GM23248 (cell line): ENCODE results near the gene LFNG. TPM values are rescaled to one million over a fixed set of nuclear protein-coding genes. Genes with fewer than 3 reads are reported as not detected.

Source experiments
- DNase-seq: peaks from one replicate; pipeline ENCODE4 v3.0.0-alpha.2; 2015
- H2AFZ ChIP-seq: fragments of 200-600 bp; sonication (generic); 2 replicates; pipeline ENCODE4 v1.6.1; 2016; ENCODE audit warnings: antibody characterized with exemption
- H3F3A ChIP-seq: fragments of 200-600 bp; sonication (generic); 2 replicates; pipeline ENCODE4 v1.6.1; 2016; ENCODE audit warnings: mild to moderate bottlenecking, antibody characterized with exemption, mixed run types; ENCODE audit not compliant: insufficient read depth
- H3K27ac ChIP-seq: fragments of 200-600 bp; sonication (generic); 2 replicates; pipeline ENCODE4 v1.5.1; 2016; ENCODE audit warnings: mild to moderate bottlenecking
- H3K27me3 ChIP-seq: fragments of 200-600 bp; sonication (generic); replicated peaks from 2 replicates; pipeline ENCODE4 v1.6.1; 2016; ENCODE audit warnings: mild to moderate bottlenecking; ENCODE audit not compliant: insufficient read depth
- H3K36me3 ChIP-seq: fragments of 200-600 bp; sonication (generic); 2 replicates; pipeline ENCODE4 v1.6.1; 2016; ENCODE audit warnings: low read depth, mild to moderate bottlenecking
- H3K4me1 ChIP-seq: fragments of 200-600 bp; sonication (generic); 2 replicates; pipeline ENCODE4 v1.6.1; 2016; ENCODE audit warnings: mild to moderate bottlenecking; ENCODE audit not compliant: insufficient read depth
- H3K4me2 ChIP-seq: fragments of 200-600 bp; sonication (generic); one replicate; pipeline ENCODE4 v1.6.1; 2016; ENCODE audit warnings: mild to moderate bottlenecking; ENCODE audit not compliant: unreplicated experiment
- H3K4me3 ChIP-seq: fragments of 200-600 bp; sonication (generic); 2 replicates; pipeline ENCODE4 v1.5.1; 2016; ENCODE audit warnings: mild to moderate bottlenecking
- H3K79me2 ChIP-seq: fragments of 200-600 bp; sonication (generic); 2 replicates; pipeline ENCODE4 v1.6.1; 2016; ENCODE audit warnings: mild to moderate bottlenecking; ENCODE audit not compliant: insufficient read depth
- H3K9ac ChIP-seq: fragments of 200-600 bp; sonication (generic); 2 replicates; pipeline ENCODE4 v1.6.1; 2016; ENCODE audit warnings: mild to moderate bottlenecking
- H3K9me2 ChIP-seq: fragments of 200-600 bp; sonication (generic); 2 replicates; pipeline ENCODE4 v1.6.1; 2016; ENCODE audit warnings: mixed run types, mild to moderate bottlenecking, moderate library complexity; ENCODE audit not compliant: insufficient read depth
- H3K9me3 ChIP-seq: fragments of 200-600 bp; sonication (generic); one replicate; pipeline ENCODE4 v1.6.1; 2017; ENCODE audit warnings: low read depth
- H4K20me1 ChIP-seq: fragments of 200-600 bp; sonication (generic); 2 replicates; pipeline ENCODE4 v1.6.0; 2016; ENCODE audit not compliant: insufficient read depth
- EZH2 ChIP-seq: fragments of 200-600 bp; sonication (generic); IDR thresholded peaks from 2 replicates; pipeline ENCODE4 v1.6.1; 2018; ENCODE audit warnings: antibody characterized with exemption, mild to moderate bottlenecking; ENCODE audit not compliant: insufficient read depth, poor library complexity, severe bottlenecking
- EZH2phosphoT487 ChIP-seq: fragments of 200-600 bp; sonication (generic); IDR thresholded peaks from 2 replicates; pipeline ENCODE4 v1.6.1; 2018; ENCODE audit warnings: antibody characterized with exemption, moderate library complexity, mild to moderate bottlenecking, low read depth; ENCODE audit not compliant: insufficient read depth
- WGBS, 2 experiments: methylation state at CpG; one replicate each; pipeline ENCODE4 v1.1.6; 2015 to 2017; ENCODE audit warnings: low lambda C conversion rate in 2 of 2, low coverage in 1 of 2; ENCODE audit errors: missing lambda C conversion rate in 2 of 2; 5-methylcytosine and 5-hydroxymethylcytosine counted together
- in situ Hi-C: fragments of 300-500 bp; cut with MboI; formaldehyde crosslinking; loops from 2 replicates; pipeline ENCODE4 v1.15.0; 2020
- polyA plus RNA-seq: library from polyadenylated mRNA; unstranded; fragments of >200 nt; fragmentation: Nextera tagmentation; extraction: Ambion mirVana; gene quantifications from 2 replicates; pipeline ENCODE4 v1.2.1, GENCODE V29; 2016
- total RNA-seq: library from RNA; depleted of rRNA; stranded (reverse); fragments of >200 nt; shearing (Covaris generic); gene quantifications from 2 replicates; pipeline ENCODE4 v1.2.3, GENCODE V29; 2014

Gene LFNG
- total and polyA plus RNA-seq, 2 experiments from 2014 or later: 0.18 to 3.6 TPM

DNA sequence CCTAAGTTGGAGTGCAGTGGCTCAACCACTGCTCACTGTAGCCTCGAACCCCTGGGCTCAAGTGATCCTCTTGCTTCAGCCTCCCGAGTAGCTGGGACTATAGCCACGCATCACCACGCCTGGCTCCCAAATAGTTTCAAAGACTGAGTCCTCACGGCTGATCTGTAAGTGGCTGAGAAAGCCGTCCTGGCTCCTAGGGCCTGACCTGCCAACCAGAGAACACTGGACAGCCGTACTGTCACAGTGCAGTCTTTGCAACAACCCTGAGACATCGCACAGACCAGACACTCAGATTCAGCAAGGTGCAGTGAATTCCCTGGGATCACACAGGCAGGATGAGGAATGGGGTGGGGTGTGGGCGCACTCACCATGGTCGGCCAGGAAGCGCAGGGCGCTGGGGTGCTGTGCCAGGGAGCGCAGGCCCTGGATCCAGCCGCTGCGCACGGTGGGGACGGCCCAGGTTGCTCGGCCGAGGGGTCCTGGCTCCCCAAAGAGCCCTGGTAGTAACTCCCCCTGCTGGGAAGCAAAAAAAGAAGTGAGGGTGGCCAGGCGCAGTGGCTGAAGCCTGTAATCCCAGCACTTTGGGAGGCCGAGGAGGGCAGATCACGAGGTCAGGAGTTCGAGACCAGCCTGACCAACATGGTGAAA lies 25.1 kb downstream of the LFNG start:
- Histone ChIP-seq H3K9me3 (no peaks in the 10 kb centered on the region), H2AFZ (no peak overlapping the region), H3K9me2 (no peaks in the 10 kb centered on the region), H3K4me2 (no peak overlapping the region), H3K79me2 (no peaks in the 10 kb centered on the region; the same call in 1 of the 2 replicates), H3K36me3 (no peaks in the 10 kb centered on the region; the same call in 1 of the 2 replicates), H3K4me3 (no peak overlapping the region), H3K27ac (no peak overlapping the region), H3K9ac (no peak overlapping the region), H3K27me3 (no peaks in the 10 kb centered on the region), H3K4me1 (no peaks in the 10 kb centered on the region), H4K20me1 (no peaks in the 10 kb centered on the region), H3F3A (no peaks in the 10 kb centered on the region)
- TF ChIP-seq EZH2: no peak
- TF ChIP-seq EZH2phosphoT487: no peak
- in situ Hi-C loops: no loop called here
- no peak for DNase-seq
- WGBS, 2 experiments: 97 to 98% methylated on average over 20 to 23 of the region's 23 CpGs

DNA sequence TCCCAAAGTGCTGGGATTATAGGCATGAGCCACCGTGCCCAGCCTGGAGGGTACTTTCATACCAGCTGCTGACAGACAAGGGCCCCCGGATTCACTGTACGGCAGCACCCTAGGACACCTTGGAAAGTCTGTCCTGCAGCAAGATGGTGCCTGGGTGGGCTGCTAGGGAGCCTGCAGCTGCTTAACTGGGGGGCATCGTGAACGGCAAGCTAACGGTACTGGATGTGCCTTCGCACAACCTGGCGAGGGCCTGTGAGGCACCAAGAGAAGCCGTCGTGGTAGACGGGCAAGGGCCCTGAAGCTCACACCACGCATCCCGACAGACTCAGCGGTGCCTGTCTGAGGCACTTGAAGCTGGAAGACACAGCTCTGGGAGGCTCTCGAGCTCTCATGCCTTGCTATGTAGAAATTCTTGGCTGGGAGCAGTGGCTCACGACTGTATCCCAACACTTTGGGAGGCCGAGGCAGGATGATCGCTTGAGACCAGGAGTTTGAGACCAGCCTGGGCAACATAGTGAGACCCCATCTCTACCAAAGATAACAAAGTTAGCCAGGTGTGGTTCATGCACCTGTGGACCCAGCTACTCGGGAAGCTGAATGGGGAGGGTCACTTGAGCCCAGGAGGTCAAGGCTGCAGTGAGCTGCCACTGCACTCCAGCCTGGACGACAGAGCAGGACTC lies 26.3 kb downstream of the LFNG start:
- Histone ChIP-seq H2AFZ (no peak overlapping the region), H3K27me3 (no peaks in the 10 kb centered on the region), H3K9ac (no peak overlapping the region), H3F3A (no peaks in the 10 kb centered on the region), H3K4me3 (no peak overlapping the region), H3K79me2 (no peaks in the 10 kb centered on the region; the same call in 1 of the 2 replicates), H4K20me1 (no peaks in the 10 kb centered on the region), H3K9me2 (no peaks in the 10 kb centered on the region), H3K4me2 (no peak overlapping the region), H3K4me1 (no peaks in the 10 kb centered on the region), H3K36me3 (no peaks in the 10 kb centered on the region; the same call in 1 of the 2 replicates), H3K27ac (no peak overlapping the region), H3K9me3 (no peaks in the 10 kb centered on the region)
- in situ Hi-C loops: no loop called here
- DNase-seq: no peak
- WGBS, 2 experiments: 95% methylated on average over 20 of the region's 20 CpGs
- TF ChIP-seq EZH2 (no peak), EZH2phosphoT487 (no peak)

DNA sequence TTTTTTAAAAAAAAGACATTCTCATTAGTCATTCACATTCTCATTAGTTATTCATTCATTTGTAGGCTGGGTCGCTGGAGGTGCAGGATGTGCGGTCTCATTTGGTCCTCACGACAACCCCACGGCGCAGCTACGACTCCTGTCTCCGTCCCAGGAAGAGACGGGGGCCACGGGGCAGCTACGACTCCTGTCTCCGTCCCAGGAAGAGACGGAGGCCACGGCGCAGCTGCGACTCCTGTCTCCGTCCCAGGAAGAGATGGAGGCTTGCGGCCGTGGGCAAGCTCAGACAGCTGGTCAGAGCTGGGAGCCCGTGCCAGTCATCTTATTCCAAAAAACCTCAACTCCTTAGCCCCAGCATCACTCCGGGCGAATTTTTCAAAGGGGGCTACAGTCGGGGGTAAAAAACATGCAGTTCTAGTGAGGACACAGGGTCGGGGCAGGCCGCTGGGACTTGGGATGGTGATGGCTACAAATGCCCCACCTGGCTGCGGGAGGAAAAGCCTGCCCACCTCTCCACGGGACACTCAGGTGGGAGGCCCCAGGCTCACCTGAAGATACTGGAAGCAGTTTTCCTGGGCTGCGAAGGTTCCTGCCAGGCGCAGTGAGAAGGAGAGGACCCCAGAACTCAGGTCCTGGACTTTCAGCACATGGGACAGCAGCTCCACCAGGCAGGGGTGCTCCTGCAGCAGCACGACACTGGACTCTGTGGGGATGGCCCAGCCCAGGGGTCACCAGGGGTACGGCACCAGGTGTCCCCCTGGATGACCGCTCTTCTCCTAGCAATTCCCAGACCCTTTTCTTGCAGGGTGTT lies 27.4 kb downstream of the LFNG start:
- H3K36me3 ChIP-seq: peaks cover 5% of the 10 kb centered on the region
- no peak for DNase-seq
- no peak overlapping the region for H3K9ac ChIP-seq
- H3K27me3 ChIP-seq: no peaks in the 10 kb centered on the region
- no peaks in the 10 kb centered on the region for H3K4me1 ChIP-seq
- H3K79me2 ChIP-seq: peaks cover 6% of the 10 kb centered on the region; the same call in 1 of the 2 replicates
- H3K9me3 ChIP-seq: no peaks in the 10 kb centered on the region
- no peaks in the 10 kb centered on the region for H3F3A ChIP-seq
- no peaks in the 10 kb centered on the region for H4K20me1 ChIP-seq
- no peak overlapping the region for H3K4me3 ChIP-seq
- no peak overlapping the region for H2AFZ ChIP-seq
- in situ Hi-C loops: no loop called here
- H3K9me2 ChIP-seq: no peaks in the 10 kb centered on the region
- TF ChIP-seq EZH2 (no peak), EZH2phosphoT487 (no peak)
- no peak overlapping the region for H3K27ac ChIP-seq
- no peak overlapping the region for H3K4me2 ChIP-seq
- 93 to 96% methylated on average over 30 to 31 of the region's 31 CpGs for WGBS, 2 experiments

DNA sequence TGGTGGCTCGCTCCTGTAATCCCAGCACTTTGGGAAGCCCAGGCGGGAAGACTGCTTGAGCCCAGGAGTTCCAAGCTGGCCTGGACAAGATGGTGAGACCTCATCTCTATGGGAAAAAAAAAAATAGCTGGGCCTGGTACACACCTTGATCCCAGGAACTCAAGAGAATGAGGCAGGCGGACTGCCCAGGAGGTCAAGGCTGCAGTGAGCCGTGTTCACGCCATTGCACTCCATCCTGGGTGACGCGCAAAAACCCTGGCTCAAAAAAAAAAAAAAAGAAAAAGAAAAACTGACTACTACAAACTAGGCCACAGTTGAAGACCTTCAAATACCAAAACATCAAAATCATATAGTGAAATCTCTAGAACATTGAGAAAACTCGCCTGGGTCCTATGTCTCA lies 31.8 kb downstream of the LFNG start:
- no peak overlapping the region for H3K4me3 ChIP-seq
- peaks cover 33% of the 10 kb centered on the region for H3K79me2 ChIP-seq
- H3K27ac ChIP-seq: no peak overlapping the region
- H3K4me1 ChIP-seq: peaks cover 15% of the 10 kb centered on the region; the same call in 1 of the 2 replicates
- H3K9ac ChIP-seq: no peak overlapping the region
- TF ChIP-seq EZH2 (no peak), EZH2phosphoT487 (no peak)
- H3K9me2 ChIP-seq: no peaks in the 10 kb centered on the region
- peaks cover 5% of the 10 kb centered on the region for H3K36me3 ChIP-seq
- in situ Hi-C loops: no loop called here
- no peak for DNase-seq
- no peaks in the 10 kb centered on the region for H3F3A ChIP-seq
- no peak overlapping the region for H3K4me2 ChIP-seq
- WGBS, 2 experiments: 98% methylated on average over 8 of the region's 8 CpGs
- no peaks in the 10 kb centered on the region for H3K9me3 ChIP-seq
- no peaks in the 10 kb centered on the region for H4K20me1 ChIP-seq
- H2AFZ ChIP-seq: no peak overlapping the region
- no peaks in the 10 kb centered on the region for H3K27me3 ChIP-seq
